ENCODE results near the gene KIF2B. TPM values are rescaled to one million over a fixed set of nuclear protein-coding genes. Genes with fewer than 3 reads are reported as not detected.

KIF2B gene
- total and polyA plus RNA-seq, 2 experiments from 2014 or later: 0.08 TPM; not detected in 1

- Histone ChIP-seq H3K4me3 (no peak overlapping the region), H2AFZ (no peak overlapping the region), H3K79me2 (replicated peaks; ENCODE audit: insufficient read depth) (no peaks in the 10 kb centered on the region), H3K27ac (ENCODE audit: low read depth) (no peak overlapping the region), H3K9me2 (ENCODE audit: insufficient read depth) (no peaks in the 10 kb centered on the region), H3K36me3 (ENCODE audit: insufficient read depth) (no peaks in the 10 kb centered on the region), H3K4me1 (ENCODE audit: insufficient read depth) (no peaks in the 10 kb centered on the region), H3K27me3 (ENCODE audit: insufficient read depth) (no peaks in the 10 kb centered on the region), H3F3A (replicated peaks; ENCODE audit: low read depth) (no peaks in the 10 kb centered on the region), H4K20me1 (replicated peaks; ENCODE audit: insufficient read depth) (no peaks in the 10 kb centered on the region), H3K4me2 (no peak overlapping the region)
- Mint-ChIP-seq H3K4me3 (no peak overlapping the region), H3K27ac (no peak overlapping the region), H3K27me3 (ENCODE audit: insufficient read depth, low read depth, poor library complexity) (no peaks in the 10 kb centered on the region), H3K9me3 (no peaks in the 10 kb centered on the region), H3K4me1 (no peaks in the 10 kb centered on the region), H3K36me3 (ENCODE audit: low read depth) (no peaks in the 10 kb centered on the region)
- TF ChIP-seq NANOG (IDR thresholded peaks at IDR 0.05; ENCODE audit: borderline replicate concordance) (no peak), CREB1 (CRISPR knock-in tag; IDR thresholded peaks at IDR 0.05; ENCODE audit: low read depth) (no peak), JUNB (IDR thresholded peaks at IDR 0.05; ENCODE audit: unreplicated experiment) (no peak), ZNF114 (CRISPR knock-in tag; IDR thresholded peaks at IDR 0.05) (no peak), EZH2 (IDR thresholded peaks at IDR 0.05; ENCODE audit: low read depth, unreplicated experiment) (no peak), ZNF462 (CRISPR knock-in tag; IDR thresholded peaks at IDR 0.05) (no peak), EZH2phosphoT487 (IDR thresholded peaks at IDR 0.05; ENCODE audit: unreplicated experiment) (no peak), ETS1 (IDR thresholded peaks at IDR 0.05) (no peak), STAT1 (IDR thresholded peaks at IDR 0.05; ENCODE audit: unreplicated experiment) (no peak), CTCF (conservative IDR thresholded peaks at IDR 0.05; ENCODE audit: low read depth in 2 of 2) (no peak), REST (IDR thresholded peaks at IDR 0.05; ENCODE audit: unreplicated experiment) (no peak), ZNF331 (CRISPR knock-in tag; IDR thresholded peaks at IDR 0.05; ENCODE audit: low read depth) (no peak), POLR2AphosphoS5 (IDR thresholded peaks at IDR 0.05; ENCODE audit: low read depth) (no peak)
- DNase-seq (ENCODE audit: low spot score) (no peak), ATAC-seq (no peak)
Measured at GRCh38 chr17:53796642-53797041, 26.1 kb upstream of the KIF2B start.

Data from GM23338 (cell line).